Endothelial cell of umbilical vein (primary cell): ENCODE data around the gene NUDT22.

Experiments used
- EZH2 ChIP-seq: IDR thresholded peaks from 2 replicates; pipeline ENCODE4 v1.6.1; 2012; ENCODE audit warnings: borderline replicate concordance, low read depth, mild to moderate bottlenecking, moderate library complexity, low read length, inconsistent platforms; ENCODE audit not compliant: severe bottlenecking
- MYC ChIP-seq: IDR thresholded peaks from one replicate; pipeline ENCODE4 v1.6.1; 2011; ENCODE audit warnings: mild to moderate bottlenecking, low read depth, low read length
- POLR2A ChIP-seq: IDR thresholded peaks from 2 replicates; pipeline ENCODE4 v1.6.1; 2012; ENCODE audit warnings: low read depth, mild to moderate bottlenecking, control low read depth, low read length
- TF ChIP-seq, protein P1 (sequence below), 2 donors: IDR thresholded peaks; 1 replicate in 1 of 2; 2 replicates in 1 of 2; pipeline ENCODE4 v1.5.1; 2011; ENCODE audit warnings: low read length in 2 of 2, mild to moderate bottlenecking in 2 of 2, moderate library complexity in 2 of 2, control low read depth in 1 of 2, inconsistent platforms in 1 of 2, low read depth in 1 of 2; ENCODE audit not compliant: insufficient read depth in 1 of 2; ENCODE audit errors: extremely low read depth in 1 of 2
- TF ChIP-seq, protein P2 (sequence below): IDR thresholded peaks from 2 replicates; pipeline ENCODE4 v1.6.1; 2011; ENCODE audit not compliant: insufficient read depth, insufficient read length

DNA sequence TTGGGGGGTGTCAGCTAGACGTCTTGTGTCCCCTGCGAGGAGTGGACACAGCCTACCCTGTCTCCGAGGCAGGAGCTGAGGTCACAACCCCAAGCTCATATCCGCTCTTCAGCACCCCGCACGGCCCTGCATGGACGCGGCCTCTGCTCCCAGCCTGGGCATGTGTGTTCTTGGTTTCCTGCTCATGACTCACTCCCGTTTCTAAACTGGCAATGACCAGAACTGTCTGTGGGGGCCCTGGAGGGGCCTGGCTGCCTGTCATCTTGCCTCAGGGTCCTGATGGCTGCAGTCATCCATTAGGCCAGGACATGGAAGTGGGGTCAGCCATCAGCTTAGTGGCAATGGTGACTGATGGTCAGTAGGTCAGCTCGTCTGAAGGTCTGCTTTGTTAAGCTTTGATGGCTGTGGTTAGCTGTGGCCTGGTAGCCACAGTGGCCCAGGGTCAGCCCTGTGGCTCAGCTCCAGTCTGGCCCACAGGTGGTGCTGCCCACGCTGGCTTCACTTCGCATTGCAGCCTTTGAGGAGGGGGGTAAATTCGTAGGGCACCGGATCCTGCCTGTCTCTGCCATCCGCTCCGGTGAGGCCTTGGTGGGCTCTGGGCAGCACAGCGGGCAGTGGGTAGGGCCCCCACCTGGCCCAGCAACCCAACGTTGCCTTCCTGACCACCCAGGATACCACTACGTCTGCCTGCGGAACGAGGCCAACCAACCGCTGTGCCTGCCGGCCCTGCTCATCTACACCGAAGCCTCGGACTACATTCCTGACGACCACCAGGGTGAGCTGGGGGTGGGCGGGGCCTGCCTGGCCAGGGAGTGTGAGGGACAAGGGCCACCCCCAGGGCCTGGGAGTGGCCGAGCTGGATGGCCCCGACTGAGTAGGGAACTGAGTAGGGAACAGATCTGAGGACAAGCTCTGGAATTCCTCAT, 37.2 kb downstream of the NUDT22 start:
- peak; percentile 56 for TF ChIP-seq POLR2A
- no peak for TF ChIP-seq EZH2
- TF ChIP-seq, protein P1, sequence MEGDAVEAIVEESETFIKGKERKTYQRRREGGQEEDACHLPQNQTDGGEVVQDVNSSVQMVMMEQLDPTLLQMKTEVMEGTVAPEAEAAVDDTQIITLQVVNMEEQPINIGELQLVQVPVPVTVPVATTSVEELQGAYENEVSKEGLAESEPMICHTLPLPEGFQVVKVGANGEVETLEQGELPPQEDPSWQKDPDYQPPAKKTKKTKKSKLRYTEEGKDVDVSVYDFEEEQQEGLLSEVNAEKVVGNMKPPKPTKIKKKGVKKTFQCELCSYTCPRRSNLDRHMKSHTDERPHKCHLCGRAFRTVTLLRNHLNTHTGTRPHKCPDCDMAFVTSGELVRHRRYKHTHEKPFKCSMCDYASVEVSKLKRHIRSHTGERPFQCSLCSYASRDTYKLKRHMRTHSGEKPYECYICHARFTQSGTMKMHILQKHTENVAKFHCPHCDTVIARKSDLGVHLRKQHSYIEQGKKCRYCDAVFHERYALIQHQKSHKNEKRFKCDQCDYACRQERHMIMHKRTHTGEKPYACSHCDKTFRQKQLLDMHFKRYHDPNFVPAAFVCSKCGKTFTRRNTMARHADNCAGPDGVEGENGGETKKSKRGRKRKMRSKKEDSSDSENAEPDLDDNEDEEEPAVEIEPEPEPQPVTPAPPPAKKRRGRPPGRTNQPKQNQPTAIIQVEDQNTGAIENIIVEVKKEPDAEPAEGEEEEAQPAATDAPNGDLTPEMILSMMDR (IDR thresholded peaks at IDR 0.05; ENCODE audit: extremely low read depth in 1 of 2, insufficient read depth in 1 of 2, low read depth in 1 of 2, low read length in 2 of 2), result no peak
- TF ChIP-seq, protein P2, sequence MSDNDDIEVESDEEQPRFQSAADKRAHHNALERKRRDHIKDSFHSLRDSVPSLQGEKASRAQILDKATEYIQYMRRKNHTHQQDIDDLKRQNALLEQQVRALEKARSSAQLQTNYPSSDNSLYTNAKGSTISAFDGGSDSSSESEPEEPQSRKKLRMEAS, result peak; percentile 47
- TF ChIP-seq MYC, result no peak
